WERI-Rb-1 (cell line): ENCODE data around the gene SH3BP5L.

ENCODE experiments used
- DNase-seq: peaks from one replicate; pipeline ENCODE4 v3.0.0-alpha.2; 2020
- H3K27ac ChIP-seq: fragments of 250-450 bp; sonication (Bioruptor Pico); 2 replicates; pipeline ENCODE4 v1.5.1; 2020; ENCODE audit warnings: mild to moderate bottlenecking, moderate library complexity
- H3K27me3 ChIP-seq: fragments of 250-450 bp; sonication (Bioruptor Pico); 2 replicates; pipeline ENCODE4 v1.5.1; 2021; ENCODE audit warnings: mild to moderate bottlenecking, low read depth, moderate library complexity; ENCODE audit not compliant: insufficient read depth, severe bottlenecking
- H3K36me3 ChIP-seq: fragments of 250-450 bp; sonication (Bioruptor Pico); 2 replicates; pipeline ENCODE4 v1.5.1; 2020; ENCODE audit warnings: mild to moderate bottlenecking, moderate library complexity
- H3K4me3 ChIP-seq: 2 replicates; pipeline ENCODE4 v1.5.1; 2011; ENCODE audit warnings: low read depth, mild to moderate bottlenecking, control low read depth, low read length
- H3K9me3 ChIP-seq: fragments of 250-450 bp; sonication (Bioruptor Pico); 2 replicates; pipeline ENCODE4 v1.5.1; 2021; ENCODE audit warnings: mild to moderate bottlenecking, moderate library complexity; ENCODE audit not compliant: severe bottlenecking
- TF ChIP-seq, protein P1 (sequence below): IDR thresholded peaks from 2 replicates; pipeline ENCODE4 v1.5.1; 2011; ENCODE audit warnings: low read depth, mild to moderate bottlenecking, control low read depth, inconsistent platforms, low read length

The SH3BP5L gene

DNA sequence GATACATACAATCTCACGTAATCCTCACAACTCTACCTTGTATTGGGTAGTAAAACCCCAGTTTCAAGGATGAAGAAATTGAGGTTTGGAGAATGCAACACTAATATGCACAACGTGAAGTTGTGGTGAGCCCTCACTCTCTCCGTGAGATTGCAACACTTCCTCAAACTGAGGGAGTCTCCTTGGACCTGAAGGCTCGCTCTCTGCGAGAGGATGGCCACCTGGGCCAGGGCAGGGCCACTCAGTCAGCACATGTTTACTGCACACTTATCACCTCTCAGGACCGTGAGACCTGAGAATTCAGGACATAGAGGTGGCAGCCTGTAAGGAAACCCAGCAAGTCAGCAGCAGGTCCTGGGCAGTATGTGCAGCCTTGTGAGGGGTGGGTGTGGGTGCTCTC is 8.7 kb downstream of the SH3BP5L start:
- Histone ChIP-seq H3K4me3 (no peak overlapping the region), H3K27me3 (no peaks in the 10 kb centered on the region), H3K9me3 (no peaks in the 10 kb centered on the region), H3K36me3 (peaks cover 64% of the 10 kb centered on the region), H3K27ac (no peak overlapping the region)
- TF ChIP-seq, protein P1, sequence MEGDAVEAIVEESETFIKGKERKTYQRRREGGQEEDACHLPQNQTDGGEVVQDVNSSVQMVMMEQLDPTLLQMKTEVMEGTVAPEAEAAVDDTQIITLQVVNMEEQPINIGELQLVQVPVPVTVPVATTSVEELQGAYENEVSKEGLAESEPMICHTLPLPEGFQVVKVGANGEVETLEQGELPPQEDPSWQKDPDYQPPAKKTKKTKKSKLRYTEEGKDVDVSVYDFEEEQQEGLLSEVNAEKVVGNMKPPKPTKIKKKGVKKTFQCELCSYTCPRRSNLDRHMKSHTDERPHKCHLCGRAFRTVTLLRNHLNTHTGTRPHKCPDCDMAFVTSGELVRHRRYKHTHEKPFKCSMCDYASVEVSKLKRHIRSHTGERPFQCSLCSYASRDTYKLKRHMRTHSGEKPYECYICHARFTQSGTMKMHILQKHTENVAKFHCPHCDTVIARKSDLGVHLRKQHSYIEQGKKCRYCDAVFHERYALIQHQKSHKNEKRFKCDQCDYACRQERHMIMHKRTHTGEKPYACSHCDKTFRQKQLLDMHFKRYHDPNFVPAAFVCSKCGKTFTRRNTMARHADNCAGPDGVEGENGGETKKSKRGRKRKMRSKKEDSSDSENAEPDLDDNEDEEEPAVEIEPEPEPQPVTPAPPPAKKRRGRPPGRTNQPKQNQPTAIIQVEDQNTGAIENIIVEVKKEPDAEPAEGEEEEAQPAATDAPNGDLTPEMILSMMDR: no peak
- DNase-seq: no peak

DNA sequence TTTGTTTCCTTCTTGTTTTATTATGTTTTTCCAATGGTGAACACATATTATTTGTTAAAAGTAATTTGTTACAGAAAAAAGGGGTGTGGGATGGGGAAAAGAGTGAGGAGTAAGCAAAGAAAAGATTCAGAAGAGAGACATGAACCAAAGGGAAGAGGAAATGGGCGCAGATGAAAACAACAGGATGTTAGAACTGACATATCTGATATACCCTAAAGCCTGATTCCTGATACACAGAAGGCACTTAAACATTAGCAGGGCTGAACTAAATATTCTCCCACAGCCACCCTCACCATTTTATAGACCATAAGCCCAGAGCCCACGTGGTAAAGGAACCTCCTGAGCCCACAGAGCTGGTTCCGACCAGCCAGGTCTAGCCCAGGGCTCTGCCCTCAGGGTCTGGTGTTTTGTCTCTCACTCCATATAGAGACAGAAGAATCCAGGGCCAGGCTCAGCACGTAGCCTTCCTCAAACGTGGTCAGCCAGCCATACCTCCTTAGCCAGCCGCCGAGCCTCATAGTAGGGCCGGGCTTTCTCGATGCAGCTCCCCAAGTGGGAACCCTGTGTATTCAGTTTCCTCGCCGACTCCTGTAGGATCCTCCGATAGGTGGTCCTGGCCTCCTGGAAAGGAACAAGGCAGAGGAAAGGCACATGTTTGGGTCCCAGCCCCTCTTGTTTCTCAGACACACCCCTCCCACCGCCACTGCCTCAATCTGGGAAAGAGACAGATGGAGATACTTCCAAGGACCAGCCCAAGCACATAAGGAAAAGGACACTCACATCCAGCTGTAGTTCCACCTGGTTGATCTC is 9.5 kb downstream of the SH3BP5L start:
- Histone ChIP-seq H3K9me3 (no peaks in the 10 kb centered on the region), H3K27me3 (no peaks in the 10 kb centered on the region), H3K27ac (no peak overlapping the region), H3K36me3 (peaks cover 66% of the 10 kb centered on the region), H3K4me3 (no peak overlapping the region)
- TF ChIP-seq, protein P1: no peak
- no peak for DNase-seq

DNA sequence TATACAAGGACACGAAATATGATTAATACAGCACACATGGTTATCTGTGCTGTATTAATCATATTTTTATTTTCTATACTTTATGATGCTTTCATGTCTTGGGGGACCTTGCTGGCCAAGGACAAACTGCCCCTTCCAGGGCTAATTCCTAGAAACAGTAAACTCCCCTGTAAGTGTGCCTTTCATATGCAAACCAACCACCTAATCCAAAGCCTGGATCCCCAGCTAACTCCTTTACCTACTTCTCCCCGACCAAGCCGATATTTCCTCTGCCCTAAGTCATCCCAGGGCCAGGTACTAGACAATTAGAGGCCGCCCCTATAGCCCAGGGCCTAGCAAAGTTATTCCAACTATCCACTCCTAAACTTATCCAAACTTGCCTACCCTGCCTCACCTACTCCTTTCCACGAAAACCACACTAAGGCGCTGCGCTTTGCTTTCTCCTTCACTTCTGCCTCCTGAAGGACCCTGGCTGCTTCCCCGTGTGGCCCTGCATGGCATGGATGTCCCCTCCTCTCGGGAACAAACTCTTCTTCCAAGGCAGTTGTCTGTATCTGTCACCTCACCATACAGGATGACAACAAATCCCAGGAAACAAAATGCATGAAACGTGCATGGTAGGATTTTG is 10.2 kb downstream of the SH3BP5L start:
- Histone ChIP-seq H3K4me3 (no peak overlapping the region), H3K36me3 (peaks cover 65% of the 10 kb centered on the region), H3K27me3 (no peaks in the 10 kb centered on the region), H3K9me3 (no peaks in the 10 kb centered on the region), H3K27ac (no peak overlapping the region)
- no peak for DNase-seq
- TF ChIP-seq, protein P1: no peak

DNA sequence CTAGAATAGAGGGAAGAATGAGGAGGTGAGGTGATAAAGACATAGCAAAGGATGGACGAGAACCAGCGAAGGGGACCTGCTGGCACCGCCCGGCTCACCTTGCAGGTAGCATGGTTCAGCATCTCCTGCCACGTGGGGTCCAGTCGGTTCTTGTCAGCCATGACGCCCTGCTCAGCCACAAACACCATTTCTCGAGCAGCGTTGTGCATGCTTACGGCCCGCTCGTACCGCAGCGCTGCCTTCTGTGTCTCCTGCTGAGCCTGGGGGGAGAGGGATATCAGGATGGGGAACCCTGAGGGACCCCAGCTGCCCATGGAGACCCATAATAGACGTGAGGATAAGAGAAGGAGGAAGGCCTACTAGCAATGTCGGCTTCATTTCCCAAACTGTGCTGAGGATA is 11.4 kb downstream of the SH3BP5L start:
- Histone ChIP-seq H3K4me3 (no peak overlapping the region), H3K27me3 (no peaks in the 10 kb centered on the region), H3K27ac (no peak overlapping the region), H3K36me3 (peaks cover 59% of the 10 kb centered on the region), H3K9me3 (no peaks in the 10 kb centered on the region)
- TF ChIP-seq, protein P1: no peak
- DNase-seq: no peak

DNA sequence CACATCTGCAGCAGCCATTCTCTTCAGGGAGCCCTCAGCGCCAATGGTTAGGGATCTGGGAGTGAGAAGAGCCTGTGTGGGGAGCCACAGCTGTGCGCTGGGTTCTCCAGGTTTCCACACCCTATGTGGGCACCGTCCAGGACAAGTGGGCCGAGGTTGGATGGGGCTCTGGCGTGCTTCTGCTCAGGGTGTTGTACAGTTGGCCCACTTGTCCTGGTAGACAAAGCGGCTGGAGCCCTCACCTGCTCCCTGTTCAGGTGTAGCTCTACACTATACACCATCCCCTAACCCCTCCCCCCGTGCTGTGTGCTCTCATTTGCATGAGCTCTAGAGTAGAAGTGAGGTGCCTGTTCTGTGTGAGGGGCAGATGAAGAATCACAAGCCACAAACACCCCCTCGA is 12.2 kb downstream of the SH3BP5L start:
- Histone ChIP-seq H3K36me3 (peaks cover 59% of the 10 kb centered on the region), H3K4me3 (no peak overlapping the region), H3K27ac (no peak overlapping the region), H3K27me3 (no peaks in the 10 kb centered on the region), H3K9me3 (no peaks in the 10 kb centered on the region)
- no peak for DNase-seq
- TF ChIP-seq, protein P1: no peak
